Activated CD4-positive, CD25-positive, alpha-beta regulatory T cell treated with anti-CD3 and anti-CD28 coated beads, Interleukin-2, amount 50 U/mL, for 16 hours (primary cell): ENCODE results near the gene RHOH.

Experiments used
- DNase-seq: peaks from one replicate; pipeline ENCODE4 v3.0.0-alpha.2; 2020; ENCODE audit warnings: low read depth, low spot score

Gene RHOH

GRCh38 chr4:40204507-40205258 is 7.9 kb downstream of the RHOH start:
- DNase-seq: no peak

- DNase-seq: no peak
These were observed 8.7 kb downstream of the RHOH start for GRCh38 chr4:40205259-40206198.

- DNase-seq: no peak
These were observed 9.6 kb downstream of the RHOH start for GRCh38 chr4:40206426-40206825.

GRCh38 chr4:40209401-40209800 is 12.6 kb downstream of the RHOH start:
- DNase-seq: no peak

GRCh38 chr4:40210776-40211175 is 13.9 kb downstream of the RHOH start:
- no peak for DNase-seq

- DNase-seq: no peak
These were observed 14.7 kb downstream of the RHOH start for GRCh38 chr4:40211224-40212185.

GRCh38 chr4:40212674-40213527 is 16.1 kb downstream of the RHOH start:
- no peak for DNase-seq

- no peak for DNase-seq
These were observed 17.2 kb downstream of the RHOH start for GRCh38 chr4:40214038-40214437.

GRCh38 chr4:40214661-40215418 is 18.0 kb downstream of the RHOH start:
- DNase-seq: no peak

GRCh38 chr4:40216622-40217366 is 20.0 kb downstream of the RHOH start:
- no peak for DNase-seq

GRCh38 chr4:40221744-40222143 is 24.9 kb downstream of the RHOH start:
- no peak for DNase-seq

- no peak for DNase-seq
These were observed 26.5 kb downstream of the RHOH start for GRCh38 chr4:40223343-40223742.

GRCh38 chr4:40224432-40224831 is 27.6 kb downstream of the RHOH start:
- no peak for DNase-seq

- DNase-seq: no peak
These were observed 28.7 kb downstream of the RHOH start for GRCh38 chr4:40225497-40225896.

GRCh38 chr4:40227284-40227683 is 30.5 kb downstream of the RHOH start:
- no peak for DNase-seq

- DNase-seq: no peak
These were observed 31.9 kb downstream of the RHOH start for GRCh38 chr4:40228497-40229365.

- no peak for DNase-seq
These were observed 34.6 kb downstream of the RHOH start for GRCh38 chr4:40231316-40231863.

GRCh38 chr4:40232610-40233009 is 35.8 kb downstream of the RHOH start:
- DNase-seq: no peak
